GM21717 (cell line): ENCODE results near the gene KCND3.

Experiments
- ATAC-seq: cut with Tn5 transposase; IDR thresholded peaks from one replicate; pipeline ENCODE4 v1.9.1; 2021; ENCODE audit warnings: mild to moderate bottlenecking, moderate library complexity; ENCODE audit not compliant: unreplicated experiment

KCND3 gene

DNA sequence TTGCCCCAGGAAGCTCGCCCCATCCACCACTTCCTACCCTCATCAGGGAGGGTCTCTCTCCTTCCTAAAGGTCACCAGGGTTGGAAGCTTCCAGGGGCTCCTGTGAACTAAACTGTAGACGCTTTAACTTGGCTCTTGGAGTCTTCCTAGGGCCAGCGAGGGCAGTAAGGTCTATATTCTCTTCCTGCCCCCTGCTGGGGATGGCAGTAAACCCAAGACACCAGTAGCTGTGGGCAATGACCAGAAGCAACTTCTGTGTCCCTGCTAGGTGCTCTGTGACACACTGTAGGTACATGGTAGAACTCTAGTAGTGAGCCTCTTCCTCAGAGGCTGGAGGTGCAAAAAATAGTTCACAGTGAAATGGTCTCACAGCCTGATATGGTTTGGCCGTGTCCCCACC, 30.0 kb downstream of the KCND3 start:
- no peak for ATAC-seq

DNA sequence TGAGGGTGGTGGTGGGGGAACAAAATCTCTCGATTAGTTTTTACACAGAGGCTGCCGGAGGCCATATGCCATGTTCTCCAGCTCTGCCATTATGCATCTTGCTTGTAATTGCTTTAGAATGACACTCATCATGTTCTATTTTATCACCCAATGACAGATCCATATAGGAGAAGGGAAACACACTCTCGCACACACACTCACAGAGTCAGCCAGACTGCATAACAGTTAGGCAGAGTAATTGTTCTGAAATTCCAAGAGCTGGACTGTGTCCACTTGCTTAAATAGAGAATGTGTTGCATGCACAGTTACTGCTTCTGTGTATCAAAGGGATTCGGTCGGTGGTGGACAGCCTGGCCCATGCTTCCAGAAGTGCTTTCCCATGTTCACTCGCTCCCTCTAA, 30.6 kb downstream of the KCND3 start:
- no peak for ATAC-seq

DNA sequence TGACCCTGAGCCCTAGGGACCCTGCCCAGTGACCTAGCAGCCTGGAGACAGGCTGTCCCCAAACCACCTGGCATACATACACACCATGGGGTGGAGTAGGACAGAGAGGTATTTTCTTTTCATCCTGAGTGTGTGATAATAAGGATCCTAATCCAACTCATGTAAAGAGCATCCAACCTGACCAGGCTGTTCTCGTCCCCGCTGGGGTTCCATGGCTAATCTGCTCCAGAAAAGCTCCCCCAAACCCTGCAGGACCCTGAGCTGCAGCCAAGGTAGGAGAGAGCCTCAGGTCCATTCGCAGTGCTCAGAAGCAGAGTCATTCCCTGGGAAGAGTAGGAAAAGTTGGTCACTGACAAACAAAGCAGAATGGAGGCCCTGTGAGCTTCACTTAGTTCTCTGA, 31.4 kb downstream of the KCND3 start:
- no peak for ATAC-seq

DNA sequence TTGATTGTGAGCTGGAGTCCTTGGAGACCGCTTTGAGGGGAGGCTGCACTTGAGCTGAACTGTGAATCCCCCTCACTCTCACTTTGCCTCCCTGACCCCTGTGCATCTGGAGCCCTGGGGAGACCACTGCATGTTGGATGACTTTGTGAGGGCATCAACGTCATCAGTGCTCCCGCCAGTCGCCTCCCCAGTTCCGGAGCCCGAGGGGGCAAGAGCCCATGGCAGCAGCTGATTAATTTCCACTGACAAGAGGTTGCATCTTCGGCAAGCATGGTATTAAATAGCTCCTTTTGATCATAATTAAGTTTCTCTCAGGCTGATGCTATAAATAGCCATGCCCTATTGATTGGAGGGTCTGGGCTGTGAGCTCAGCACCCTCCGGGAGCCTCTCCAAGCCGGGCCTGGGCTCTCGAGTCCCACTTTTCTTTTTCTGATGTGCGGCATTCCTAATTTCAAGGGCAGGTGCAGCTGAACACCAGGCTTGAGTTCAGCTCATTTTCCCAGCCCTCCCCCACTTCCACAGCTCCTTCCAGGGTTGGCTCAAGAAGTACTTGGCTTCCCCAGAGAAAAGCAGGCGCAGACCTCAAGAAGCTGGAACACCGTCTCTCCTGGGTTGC, 33.2 kb downstream of the KCND3 start:
- no peak for ATAC-seq

DNA sequence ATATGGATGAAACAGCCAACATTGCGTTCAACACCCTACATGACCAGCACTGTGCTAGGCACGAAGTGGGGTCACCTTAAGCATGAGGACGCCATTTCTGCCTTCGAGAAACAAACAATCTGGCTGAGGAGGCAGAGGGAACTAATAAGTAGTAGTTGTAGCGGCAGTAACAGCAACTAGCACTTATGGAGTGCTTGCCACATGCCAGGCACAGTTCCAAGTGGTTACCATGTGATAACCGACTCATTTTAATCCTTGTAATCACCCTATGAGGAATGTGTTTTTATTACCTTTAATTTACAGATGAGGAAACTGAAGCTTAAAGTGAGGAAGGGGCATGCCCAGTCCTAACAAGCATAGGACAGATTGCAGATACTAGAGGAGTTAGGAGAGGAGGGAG, 33.7 kb downstream of the KCND3 start:
- ATAC-seq, result no peak

DNA sequence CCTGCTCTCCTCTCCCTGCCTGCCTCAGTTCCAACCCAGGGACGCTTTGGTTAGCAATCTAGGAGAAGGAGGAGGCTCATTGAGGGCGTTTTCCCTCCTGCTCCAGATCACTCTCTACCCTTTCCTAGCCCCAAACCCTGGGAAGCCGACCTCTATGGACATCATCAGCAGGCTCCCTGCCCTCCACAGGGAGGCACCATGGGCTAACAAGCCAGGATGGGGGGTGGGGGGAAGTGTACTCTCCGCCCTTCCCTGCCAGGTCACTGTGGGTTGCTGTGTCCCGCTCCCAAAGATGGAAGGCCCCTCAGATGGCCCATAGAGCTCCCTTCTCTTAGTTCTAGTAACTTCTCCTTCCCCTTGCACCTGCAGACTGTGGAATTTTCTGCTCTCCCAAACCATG, 35.7 kb downstream of the KCND3 start:
- no peak for ATAC-seq

DNA sequence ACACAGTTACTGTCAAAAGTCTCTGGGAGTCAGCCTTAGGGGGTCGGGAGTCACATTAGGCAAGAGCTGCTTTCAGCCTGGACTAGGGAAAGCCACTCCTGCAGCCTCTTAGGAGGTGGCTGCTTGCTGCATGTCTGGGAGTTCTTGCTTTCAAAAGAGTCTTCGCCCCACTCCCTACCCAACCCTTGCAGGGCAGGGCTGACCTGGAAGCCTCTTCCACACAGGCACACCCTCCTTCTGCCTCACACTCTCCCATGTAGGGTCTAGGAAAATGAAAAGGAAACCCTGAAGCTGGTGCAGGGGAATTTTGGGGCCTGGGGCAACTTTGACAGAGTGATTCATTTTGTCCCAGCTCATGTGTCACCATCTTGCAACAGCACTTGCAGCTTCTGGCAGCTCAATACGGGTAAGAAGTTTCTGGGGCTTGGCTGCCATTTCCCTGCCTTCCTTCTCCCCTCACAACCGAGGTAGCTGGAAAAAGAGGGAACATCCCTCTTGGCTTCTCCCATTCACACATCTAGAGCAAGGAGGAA, 37.3 kb downstream of the KCND3 start:
- no peak for ATAC-seq

DNA sequence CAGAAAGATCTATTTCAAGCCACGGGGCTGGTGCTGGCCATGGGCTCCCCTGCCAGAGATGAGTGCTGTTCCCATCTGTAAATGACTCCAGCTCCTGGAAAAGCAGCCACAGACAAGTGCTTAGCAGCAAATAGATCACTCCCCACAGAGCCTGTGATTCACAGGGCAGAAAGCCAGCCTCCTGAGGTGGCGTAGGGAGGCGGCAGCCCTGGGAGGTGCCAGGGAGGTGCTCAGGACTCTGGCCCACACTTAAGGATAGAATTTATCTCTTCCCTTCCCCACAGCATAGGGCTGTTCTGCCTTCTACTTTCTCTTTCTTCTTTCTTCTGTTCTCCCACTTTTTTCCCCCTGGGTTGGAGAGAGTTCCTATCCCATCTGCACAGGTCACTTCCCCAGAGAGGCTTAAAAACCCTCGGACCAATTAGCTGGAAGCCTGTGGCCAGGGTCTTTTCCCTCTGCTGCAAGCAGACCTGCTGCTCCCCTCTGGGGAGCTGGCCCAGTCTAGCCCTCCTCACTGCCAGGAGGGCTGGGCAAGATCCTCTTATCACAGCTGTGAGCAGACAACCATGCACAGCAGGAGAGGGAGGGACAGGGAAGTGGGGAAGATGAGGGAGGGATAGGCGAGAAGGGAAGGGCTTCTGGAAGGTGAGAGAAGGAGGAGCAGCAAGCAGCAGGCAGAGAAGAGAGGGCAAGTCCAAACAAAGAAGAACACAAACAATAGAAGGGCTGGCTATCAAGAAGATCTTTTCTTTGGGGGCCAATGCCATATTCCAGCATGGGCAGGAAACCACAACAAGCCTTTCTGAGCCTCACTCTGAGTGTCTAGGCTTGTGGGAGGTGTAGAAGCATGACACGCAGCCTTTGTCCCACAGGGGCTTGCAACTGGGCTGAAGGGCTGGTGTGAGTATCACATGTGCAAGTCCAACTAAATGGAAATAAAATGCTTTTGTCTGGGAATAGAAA, 41.0 kb downstream of the KCND3 start:
- no peak for ATAC-seq

DNA sequence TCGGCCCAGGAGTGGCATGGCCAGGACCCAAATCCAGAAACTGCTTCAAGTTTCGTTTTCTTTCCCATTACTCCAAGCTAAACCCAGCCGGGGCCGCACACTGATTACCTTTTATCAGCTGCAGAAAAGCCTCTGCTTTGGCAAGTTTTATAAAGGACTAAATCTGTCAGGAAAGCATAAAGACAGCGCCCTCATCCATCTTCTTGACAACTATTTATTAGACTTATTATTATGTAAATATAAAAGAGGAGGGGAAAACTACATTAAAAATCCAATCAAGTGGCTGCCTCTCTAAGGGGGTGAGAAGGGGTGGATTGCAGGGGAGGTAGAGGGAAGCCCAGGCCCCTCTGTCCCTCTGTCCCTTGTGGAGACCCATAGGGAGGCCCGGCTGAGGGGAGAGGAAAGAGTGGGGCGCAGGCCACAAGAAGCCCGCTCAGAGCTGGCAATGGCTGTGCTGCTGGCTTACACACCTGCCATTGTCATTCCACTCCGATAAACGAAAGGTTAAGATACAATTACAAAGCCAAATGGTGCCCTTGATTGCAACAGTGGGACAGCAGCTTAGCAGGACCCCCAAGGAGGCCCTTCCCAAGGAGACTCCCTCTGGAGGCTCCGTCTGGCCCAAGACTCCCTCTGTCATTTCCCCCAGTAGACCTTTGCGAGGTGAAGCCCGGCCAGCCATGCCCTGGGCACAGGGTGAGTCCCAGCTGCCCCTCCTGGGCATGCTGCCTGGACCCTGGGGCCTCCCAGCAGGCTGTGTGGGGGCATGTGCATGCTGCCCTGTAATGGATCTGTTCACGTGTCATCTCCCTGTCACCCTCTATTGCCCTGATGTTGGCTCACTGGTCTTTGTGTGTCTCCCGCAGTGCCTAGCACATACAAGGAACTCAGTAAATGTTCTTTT, 45.4 kb downstream of the KCND3 start:
- ATAC-seq, result no peak

DNA sequence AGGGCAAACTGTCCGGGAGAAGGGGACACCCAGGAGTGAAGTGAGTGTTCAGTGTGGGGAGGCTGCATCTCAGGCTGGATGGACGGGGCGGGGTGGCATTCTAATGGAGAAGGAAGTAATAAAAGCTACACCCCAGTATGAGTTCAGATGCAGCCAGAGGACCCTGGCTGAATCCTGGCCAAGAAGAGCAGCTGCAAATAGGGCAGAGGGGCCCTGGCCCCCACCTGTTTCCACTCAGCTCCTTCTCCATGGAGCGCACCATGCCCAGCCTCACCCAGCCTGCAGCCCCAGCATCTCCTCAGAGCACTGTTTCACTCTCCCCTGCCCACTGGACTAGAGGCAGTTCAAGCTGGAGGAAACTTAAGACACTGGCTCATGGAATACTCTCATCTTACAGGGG, 46.4 kb downstream of the KCND3 start:
- ATAC-seq, result no peak

DNA sequence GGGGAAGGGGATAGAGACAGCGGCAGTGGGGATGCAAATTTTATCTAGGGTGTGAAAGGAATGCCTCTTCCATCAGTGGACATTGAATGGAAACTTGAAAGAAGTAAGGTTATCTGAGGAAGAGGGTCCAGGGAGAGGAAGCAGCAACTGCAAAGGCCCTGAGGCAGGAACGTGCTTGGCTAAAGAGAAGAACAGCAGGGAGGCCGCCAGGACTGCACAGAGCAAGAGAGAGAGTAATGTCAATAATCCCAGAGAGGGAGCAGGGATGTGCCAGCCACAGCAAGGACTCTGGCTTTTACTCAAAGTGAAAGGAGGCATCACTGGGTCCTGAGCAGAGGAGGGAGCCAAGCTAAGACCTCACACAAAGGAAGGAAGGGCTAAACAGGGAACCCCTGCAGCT, 50.9 kb downstream of the KCND3 start:
- ATAC-seq, result no peak

DNA sequence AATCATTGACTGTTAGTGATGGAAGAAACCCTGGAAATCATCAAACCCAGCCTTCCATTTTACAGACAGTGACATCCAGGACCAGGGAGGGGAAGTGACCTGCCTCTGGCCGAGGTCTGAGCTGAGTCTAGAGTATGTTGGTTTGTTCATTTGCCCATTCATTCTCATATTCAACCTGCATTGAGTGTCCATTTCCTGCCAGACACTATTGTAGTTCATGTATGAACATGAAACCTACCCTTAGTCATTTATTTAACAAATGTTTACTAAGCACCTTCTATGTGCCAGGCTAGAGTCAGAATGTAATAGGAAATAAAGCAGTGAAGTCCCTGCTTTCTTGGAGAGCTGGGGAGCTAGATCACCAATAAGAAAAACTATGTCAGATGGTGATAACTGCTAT, 51.3 kb downstream of the KCND3 start:
- no peak for ATAC-seq

DNA sequence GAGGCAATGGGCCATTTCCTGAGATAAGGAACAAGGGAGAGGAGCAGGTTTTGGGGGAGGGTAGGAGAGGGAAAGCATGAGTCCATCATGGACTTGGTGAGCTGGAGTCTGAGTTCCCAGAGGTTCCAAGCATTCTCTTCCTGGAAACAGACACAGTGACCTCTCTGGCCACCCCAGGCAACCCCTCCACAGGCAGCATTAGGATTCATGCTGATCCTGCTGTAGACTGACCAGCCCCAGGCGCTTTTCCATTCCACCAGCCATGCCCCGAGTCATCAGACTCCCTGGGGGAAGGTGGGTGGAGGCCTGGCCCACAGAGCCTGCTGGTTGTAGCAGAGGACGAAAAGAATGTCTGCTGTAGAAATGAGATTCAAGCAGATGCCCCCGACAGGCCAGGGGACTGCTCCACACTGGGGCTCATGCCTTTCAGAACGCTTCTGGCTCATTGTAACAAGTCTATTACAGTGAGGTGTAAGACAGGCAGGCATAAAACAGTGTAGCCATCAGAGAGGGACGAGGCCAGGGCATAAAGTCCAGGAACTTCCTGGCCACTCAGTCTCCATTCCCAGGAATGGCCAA, 52.2 kb downstream of the KCND3 start:
- ATAC-seq, result no peak

DNA sequence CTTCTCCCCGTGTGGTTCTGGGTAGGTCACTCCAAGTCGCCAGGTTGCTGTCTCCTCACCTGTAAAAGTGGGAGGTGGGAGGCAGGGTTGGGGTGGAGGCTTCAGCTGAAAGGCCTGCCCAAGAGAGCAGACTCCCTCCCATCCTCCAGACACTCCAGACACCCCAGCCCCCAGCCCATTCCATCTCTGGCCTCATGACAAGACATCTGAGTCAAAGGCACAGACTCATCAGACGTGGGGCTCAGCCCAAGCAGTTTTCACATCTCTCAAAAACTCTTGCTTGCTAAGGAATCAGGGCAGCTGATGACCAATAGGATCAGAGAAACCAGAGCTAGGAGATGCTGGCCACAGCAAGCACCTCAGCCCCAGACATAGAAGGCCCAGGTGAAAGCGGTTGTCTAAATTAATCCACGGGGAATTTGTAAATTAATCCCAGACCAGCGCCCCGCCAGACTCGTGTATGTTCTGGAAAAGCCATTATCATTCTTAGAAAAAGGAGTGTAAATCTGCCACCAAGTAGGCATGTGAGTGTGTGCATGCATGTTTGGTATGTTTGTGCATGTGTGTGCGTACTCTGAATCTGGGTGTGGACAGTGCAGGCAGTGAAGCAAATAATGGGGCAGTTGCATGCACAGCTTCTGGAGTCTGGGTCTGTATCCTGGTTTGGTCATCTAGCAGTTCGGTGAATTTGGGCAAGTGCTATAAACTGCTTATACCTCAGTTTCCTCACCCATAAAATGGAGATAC, 55.2 kb downstream of the KCND3 start:
- no peak for ATAC-seq

DNA sequence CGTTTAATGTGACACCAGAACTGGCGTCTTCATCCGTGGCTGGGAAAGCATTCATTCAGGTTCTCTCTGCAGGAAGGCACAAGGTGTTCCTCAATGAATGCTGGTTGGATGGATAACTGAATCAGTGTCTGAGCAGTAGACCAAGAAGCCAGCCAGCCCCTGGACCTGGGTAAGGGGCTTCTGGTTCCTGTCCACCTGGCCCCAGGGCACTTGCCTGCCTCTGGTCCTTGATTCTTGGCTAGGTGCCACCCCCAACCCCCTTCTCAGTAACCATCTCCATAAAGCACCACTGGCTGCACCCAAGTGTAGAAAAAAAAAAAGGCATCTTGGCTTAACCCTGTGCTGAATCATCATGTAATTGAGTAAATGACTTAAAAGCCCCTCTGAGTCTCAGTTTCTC, 59.1 kb downstream of the KCND3 start:
- no peak for ATAC-seq

DNA sequence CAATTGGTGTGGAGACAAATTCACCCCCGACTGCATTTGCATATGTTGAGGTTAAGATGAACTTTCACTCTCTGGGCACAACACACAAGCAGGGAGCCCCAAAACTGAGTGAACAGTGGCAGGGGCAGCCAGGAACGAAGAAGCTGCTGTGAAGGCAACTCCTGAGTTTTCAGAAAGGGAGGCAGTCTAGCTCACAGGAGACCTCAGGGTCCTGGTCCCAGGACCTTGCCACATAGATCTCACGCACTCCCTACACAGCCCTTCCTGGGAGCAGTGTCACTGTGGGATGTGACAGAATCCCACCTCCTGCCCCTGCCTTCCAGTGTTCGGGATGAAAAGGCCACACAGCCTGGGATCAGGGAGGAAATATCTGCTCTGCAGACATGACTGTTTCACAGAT, 60.9 kb downstream of the KCND3 start:
- ATAC-seq, result no peak

DNA sequence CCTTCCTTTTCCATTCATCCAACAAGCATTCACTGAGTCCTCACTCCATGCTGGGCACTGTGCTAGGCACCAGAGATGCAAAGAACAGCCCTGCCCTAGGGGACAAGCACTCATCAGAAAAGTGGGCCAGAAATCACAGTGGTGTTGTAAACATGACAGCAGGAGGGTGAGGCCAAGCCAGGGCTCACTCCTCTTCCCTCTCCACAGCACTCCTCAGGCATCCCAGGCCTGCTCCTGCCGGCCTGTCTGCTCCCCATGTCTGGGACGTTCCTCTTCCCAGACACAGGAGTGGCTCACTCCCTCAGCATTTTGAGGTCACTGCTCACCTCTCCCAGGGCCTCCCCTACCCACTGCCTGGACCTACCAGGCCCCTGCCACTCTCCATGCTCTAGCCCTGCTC, 61.8 kb downstream of the KCND3 start:
- ATAC-seq, result no peak

DNA sequence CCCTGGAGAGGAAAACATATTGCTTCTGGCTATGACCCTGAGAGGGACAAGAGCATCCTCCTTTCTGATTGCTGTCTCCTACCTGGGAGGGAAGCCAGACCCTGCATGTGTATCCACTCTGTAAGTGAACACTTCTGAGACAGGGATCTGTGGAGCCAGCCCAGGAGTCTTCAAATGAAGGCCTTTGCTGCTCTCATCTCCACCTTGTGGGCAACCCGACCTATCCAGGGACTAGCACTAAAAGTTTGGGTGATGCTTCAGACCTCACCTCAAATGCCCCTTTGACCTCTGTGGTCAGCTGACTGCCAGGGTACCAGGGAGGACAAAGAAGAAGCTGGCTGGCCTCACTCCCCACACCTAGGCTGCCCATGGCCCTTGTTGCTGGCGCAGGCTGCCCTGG, 64.7 kb downstream of the KCND3 start:
- ATAC-seq, result no peak

DNA sequence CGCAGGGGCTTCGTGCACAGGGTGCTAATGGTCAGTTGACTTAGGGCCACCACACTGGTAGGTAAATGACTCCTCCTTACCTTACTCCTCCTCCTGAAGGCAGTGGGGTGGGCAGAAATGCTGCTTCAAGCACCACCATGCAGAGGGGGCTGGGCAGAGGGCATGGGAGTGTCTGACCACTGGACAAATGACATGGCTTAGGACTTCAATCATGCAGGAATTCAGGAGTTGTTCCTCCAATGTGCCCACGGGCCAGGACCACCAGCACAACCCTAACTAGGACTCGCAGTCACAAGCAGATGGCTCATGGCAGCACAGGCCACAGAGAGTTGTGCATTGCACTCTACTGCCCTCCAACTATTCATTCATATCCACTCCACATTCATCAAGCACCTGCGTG, 65.7 kb downstream of the KCND3 start:
- no peak for ATAC-seq

DNA sequence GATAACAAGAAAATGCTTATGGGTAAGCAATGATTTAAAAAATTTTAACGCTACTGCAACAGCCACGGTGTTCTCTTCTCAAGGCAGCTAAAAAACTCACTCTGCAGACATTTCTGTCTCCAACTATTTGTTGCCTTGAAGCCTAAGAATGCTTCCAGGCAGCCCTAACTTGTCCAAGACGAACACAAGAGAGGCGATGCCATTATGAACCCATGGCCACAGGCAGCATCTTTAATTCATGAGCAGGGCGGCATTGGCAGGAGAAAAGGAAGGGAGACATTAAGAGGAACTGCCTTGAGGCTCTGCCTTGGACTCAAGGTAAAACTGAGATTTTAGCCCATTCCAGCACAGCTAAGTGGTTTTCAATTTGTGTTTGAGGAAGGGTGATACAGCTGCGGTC, 67.5 kb downstream of the KCND3 start:
- no peak for ATAC-seq
